ENCODE data around the gene ONECUT2.
"Not testable (repeated sequence)": the region's sequence is repeated elsewhere in the genome, so short reads cannot be mapped to it uniquely, and the experiment has no call there.

Gene ONECUT2

DNA sequence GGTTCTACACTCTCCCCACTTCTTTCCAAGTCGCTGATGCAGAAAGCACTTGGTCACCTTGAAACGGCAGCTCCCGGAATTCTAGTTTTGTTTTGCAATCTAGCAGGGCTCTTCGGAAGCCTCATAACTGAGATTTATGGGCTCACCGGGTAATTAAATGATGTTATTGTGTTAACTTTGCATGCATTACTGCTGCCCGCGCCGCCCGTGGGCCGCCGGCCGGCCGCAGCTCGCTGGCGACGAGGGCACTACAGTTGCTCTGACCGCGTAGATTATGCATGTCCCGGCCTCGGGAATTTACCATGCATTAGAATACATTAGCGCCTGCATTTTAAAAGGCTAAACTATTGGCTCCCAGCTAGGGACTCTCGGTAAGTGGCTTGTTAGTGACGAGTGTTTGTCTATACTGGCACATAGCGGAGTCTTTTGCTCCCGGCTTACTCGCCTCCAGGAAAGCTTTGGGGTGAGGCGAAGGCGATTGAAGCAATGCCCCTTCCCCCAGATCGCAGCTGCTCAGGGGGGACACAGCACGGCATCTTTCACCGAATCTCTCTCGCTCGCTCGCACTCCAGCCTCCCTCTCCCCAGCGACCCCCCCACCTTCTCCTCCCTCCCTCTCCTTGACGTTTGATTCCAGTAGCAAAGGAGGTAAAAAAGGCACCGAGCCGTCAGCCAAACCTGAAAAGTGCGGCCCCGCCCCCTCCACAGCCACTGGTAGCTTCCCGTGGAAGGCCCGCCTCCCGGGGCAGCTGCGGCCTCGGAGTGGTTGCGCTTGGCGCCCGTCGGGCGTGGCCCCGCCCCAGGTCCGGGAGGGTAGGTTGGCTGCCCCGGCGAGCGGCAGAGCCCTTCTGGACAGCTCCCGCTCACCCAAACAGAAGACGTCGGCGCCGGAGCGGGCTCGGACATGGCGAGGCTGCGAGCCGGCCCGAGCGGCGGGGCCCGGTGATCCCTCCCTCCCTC lies at the start of gene ONECUT2:
TSS of gene ONECUT2 (plus strand) at position 839 of the 959 bp plus-strand sequence. CDS start 343 bp downstream, outside the sequence.
- H3K9me3 ChIP-seq (ENCODE audit: insufficient read depth, low read length) = peaks cover 51% of the 10 kb centered on the region
- no peak within 1 kb of the TSS for H3K27ac ChIP-seq (ENCODE audit: low read length)
- H3K4me2 ChIP-seq (ENCODE audit: low read length) = no peak within 1 kb of the TSS
- no peak within 1 kb of the TSS for H2AFZ ChIP-seq (ENCODE audit: low read depth, low read length)
- no peaks in the 10 kb centered on the region for H4K20me1 ChIP-seq (ENCODE audit: insufficient read depth, low read length)
- no peaks in the 10 kb centered on the region for H3K79me2 ChIP-seq (ENCODE audit: low read length)
- TF ChIP-seq, protein P1, sequence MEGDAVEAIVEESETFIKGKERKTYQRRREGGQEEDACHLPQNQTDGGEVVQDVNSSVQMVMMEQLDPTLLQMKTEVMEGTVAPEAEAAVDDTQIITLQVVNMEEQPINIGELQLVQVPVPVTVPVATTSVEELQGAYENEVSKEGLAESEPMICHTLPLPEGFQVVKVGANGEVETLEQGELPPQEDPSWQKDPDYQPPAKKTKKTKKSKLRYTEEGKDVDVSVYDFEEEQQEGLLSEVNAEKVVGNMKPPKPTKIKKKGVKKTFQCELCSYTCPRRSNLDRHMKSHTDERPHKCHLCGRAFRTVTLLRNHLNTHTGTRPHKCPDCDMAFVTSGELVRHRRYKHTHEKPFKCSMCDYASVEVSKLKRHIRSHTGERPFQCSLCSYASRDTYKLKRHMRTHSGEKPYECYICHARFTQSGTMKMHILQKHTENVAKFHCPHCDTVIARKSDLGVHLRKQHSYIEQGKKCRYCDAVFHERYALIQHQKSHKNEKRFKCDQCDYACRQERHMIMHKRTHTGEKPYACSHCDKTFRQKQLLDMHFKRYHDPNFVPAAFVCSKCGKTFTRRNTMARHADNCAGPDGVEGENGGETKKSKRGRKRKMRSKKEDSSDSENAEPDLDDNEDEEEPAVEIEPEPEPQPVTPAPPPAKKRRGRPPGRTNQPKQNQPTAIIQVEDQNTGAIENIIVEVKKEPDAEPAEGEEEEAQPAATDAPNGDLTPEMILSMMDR (IDR thresholded peaks at IDR 0.05; ENCODE audit: low read depth, low read length) = no peak
- no peak for TF ChIP-seq EZH2phosphoT487 (IDR thresholded peaks at IDR 0.05; ENCODE audit: low read depth)
- no peak within 1 kb of the TSS for H3K9ac ChIP-seq (ENCODE audit: low read length)
- no peaks in the 10 kb centered on the region for H3K27me3 ChIP-seq (ENCODE audit: low read depth, low read length)
- peaks cover 28% of the 10 kb centered on the region for H3K36me3 ChIP-seq (replicated peaks; ENCODE audit: low read depth, low read length)
- no peak within 1 kb of the TSS for H3K4me3 ChIP-seq (ENCODE audit: low read length)
- peaks cover 9% of the 10 kb centered on the region; the same call in 1 of the 2 replicates for H3K4me1 ChIP-seq (ENCODE audit: low read length)

GRCh38 chr18:57389271-57389670 lies 45.9 kb upstream of the ONECUT2 start:
- Histone ChIP-seq H3K79me2 (ENCODE audit: low read length) (no peaks in the 10 kb centered on the region), H4K20me1 (ENCODE audit: insufficient read depth, low read length) (no peaks in the 10 kb centered on the region), H3K4me2 (ENCODE audit: low read length) (no peak overlapping the region), H3K36me3 (replicated peaks; ENCODE audit: low read depth, low read length) (no peaks in the 10 kb centered on the region), H3K9ac (ENCODE audit: low read length) (no peak overlapping the region), H2AFZ (ENCODE audit: low read depth, low read length) (no peak overlapping the region), H3K27ac (ENCODE audit: low read length) (no peak overlapping the region), H3K27me3 (ENCODE audit: low read depth, low read length) (no peaks in the 10 kb centered on the region), H3K4me1 (ENCODE audit: low read length) (peaks cover 23% of the 10 kb centered on the region), H3K4me3 (ENCODE audit: low read length) (no peak overlapping the region), H3K9me3 (ENCODE audit: insufficient read depth, low read length) (no peaks in the 10 kb centered on the region)
- no peak for TF ChIP-seq EZH2phosphoT487 (IDR thresholded peaks at IDR 0.05; ENCODE audit: low read depth)
- TF ChIP-seq, protein P1 (IDR thresholded peaks at IDR 0.05; ENCODE audit: low read depth, low read length) = no peak

DNA sequence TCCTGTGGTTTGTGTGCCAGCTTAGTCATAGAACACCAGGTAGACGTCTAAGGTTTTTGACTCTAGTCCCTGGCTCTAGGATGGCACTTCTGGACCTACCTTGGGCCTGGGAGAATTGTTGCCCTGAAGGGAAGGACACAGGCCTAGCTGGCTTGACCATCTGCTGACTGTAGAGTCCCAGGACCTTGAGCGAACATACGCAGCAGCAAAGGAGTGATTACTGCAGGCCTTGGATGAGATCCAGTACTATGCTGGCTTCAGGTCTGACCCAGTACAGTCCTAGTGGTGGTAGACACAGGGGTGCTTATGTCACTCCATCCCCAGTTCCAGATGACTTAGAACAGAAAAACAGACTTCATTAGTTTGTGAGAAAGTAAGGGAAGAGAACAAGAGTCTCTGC lies 45.1 kb upstream of the ONECUT2 start:
- Histone ChIP-seq H3K4me1 (ENCODE audit: low read length) (peaks cover 23% of the 10 kb centered on the region), H3K4me3 (ENCODE audit: low read length) (no peak overlapping the region), H3K27me3 (ENCODE audit: low read depth, low read length) (no peaks in the 10 kb centered on the region), H3K27ac (ENCODE audit: low read length) (no peak overlapping the region), H3K9me3 (ENCODE audit: insufficient read depth, low read length) (peaks cover 1% of the 10 kb centered on the region; the same call in 1 of the 2 replicates), H3K4me2 (ENCODE audit: low read length) (no peak overlapping the region), H3K9ac (ENCODE audit: low read length) (no peak overlapping the region), H3K36me3 (replicated peaks; ENCODE audit: low read depth, low read length) (no peaks in the 10 kb centered on the region), H4K20me1 (ENCODE audit: insufficient read depth, low read length) (no peaks in the 10 kb centered on the region), H2AFZ (ENCODE audit: low read depth, low read length) (no peak overlapping the region), H3K79me2 (ENCODE audit: low read length) (no peaks in the 10 kb centered on the region)
- TF ChIP-seq, protein P1 (IDR thresholded peaks at IDR 0.05; ENCODE audit: low read depth, low read length) = no peak
- TF ChIP-seq EZH2phosphoT487 (IDR thresholded peaks at IDR 0.05; ENCODE audit: low read depth) = no peak

GRCh38 chr18:57394749-57395148 lies 40.4 kb upstream of the ONECUT2 start:
- not testable (repeated sequence) for H3K27me3 ChIP-seq (ENCODE audit: low read depth, low read length); H3K4me1 ChIP-seq (ENCODE audit: low read length); H3K27ac ChIP-seq (ENCODE audit: low read length); H2AFZ ChIP-seq (ENCODE audit: low read depth, low read length); H3K79me2 ChIP-seq (ENCODE audit: low read length); H3K9me3 ChIP-seq (ENCODE audit: insufficient read depth, low read length); H4K20me1 ChIP-seq (ENCODE audit: insufficient read depth, low read length); H3K4me2 ChIP-seq (ENCODE audit: low read length); H3K9ac ChIP-seq (ENCODE audit: low read length); H3K36me3 ChIP-seq (replicated peaks; ENCODE audit: low read depth, low read length); H3K4me3 ChIP-seq (ENCODE audit: low read length)

- not testable (repeated sequence) for H2AFZ ChIP-seq (ENCODE audit: low read depth, low read length); H3K27me3 ChIP-seq (ENCODE audit: low read depth, low read length); H3K4me1 ChIP-seq (ENCODE audit: low read length); H4K20me1 ChIP-seq (ENCODE audit: insufficient read depth, low read length); H3K27ac ChIP-seq (ENCODE audit: low read length); H3K79me2 ChIP-seq (ENCODE audit: low read length); H3K36me3 ChIP-seq (replicated peaks; ENCODE audit: low read depth, low read length); H3K9me3 ChIP-seq (ENCODE audit: insufficient read depth, low read length); H3K4me2 ChIP-seq (ENCODE audit: low read length); H3K4me3 ChIP-seq (ENCODE audit: low read length); H3K9ac ChIP-seq (ENCODE audit: low read length)
Observed at GRCh38 chr18:57396831-57397230, 38.3 kb upstream of the ONECUT2 start.
